Lower leg skin (tissue), 3 donors: Measurements from ENCODE around the gene ADGRG4.

Experiments used
- CTCF ChIP-seq, 3 donors: fragments of 450-650 bp; IDR thresholded peaks; one replicate each; pipeline ENCODE4 v1.5.1; 2016; ENCODE audit warnings: antibody characterized with exemption in 3 of 3, mild to moderate bottlenecking in 3 of 3, moderate library complexity in 2 of 3
- POLR2A ChIP-seq, 2 donors: fragments of 450-650 bp; IDR thresholded peaks; one replicate each; pipeline ENCODE4 v1.6.1; 2016 to 2017; ENCODE audit warnings: antibody characterized with exemption in 2 of 2, mild to moderate bottlenecking in 1 of 2, moderate library complexity in 1 of 2

GRCh38 chrX:136453771-136454170 is 153.0 kb downstream of the ADGRG4 start:
- TF ChIP-seq CTCF (IDR thresholded peaks at IDR 0.05): no peak
- no peak for TF ChIP-seq POLR2A (IDR thresholded peaks at IDR 0.05)
